Smooth muscle cell (in vitro differentiated cells): ENCODE measurements around the gene GTPBP1. TPM values are rescaled to one million over a fixed set of nuclear protein-coding genes. Genes with fewer than 3 reads are reported as not detected.

Experiments
- DNase-seq: peaks from one replicate; lab custom pipeline; 2025; ENCODE audit not compliant: unreplicated experiment; lab: John Stamatoyannopoulos, UW
- H2AFZ ChIP-seq: fragments of 200-600 bp; sonication (generic); 2 replicates; pipeline ENCODE4 v1.6.0; 2016; ENCODE audit warnings: antibody characterized with exemption, low read depth, mild to moderate bottlenecking
- H3F3A ChIP-seq: fragments of 200-600 bp; sonication (generic); 2 replicates; pipeline ENCODE4 v1.6.0; 2017; ENCODE audit warnings: antibody characterized with exemption, low read depth
- H3K27ac ChIP-seq: fragments of 200-600 bp; sonication (generic); 2 replicates; pipeline ENCODE4 v1.5.1; 2016; ENCODE audit warnings: low read depth, mild to moderate bottlenecking
- H3K27me3 ChIP-seq: fragments of 200-600 bp; sonication (generic); 2 replicates; pipeline ENCODE4 v1.6.1; 2016; ENCODE audit warnings: low read depth, mild to moderate bottlenecking
- H3K36me3 ChIP-seq: fragments of 200-600 bp; sonication (generic); 2 replicates; pipeline ENCODE4 v1.5.1; 2016; ENCODE audit warnings: low read depth
- H3K4me1 ChIP-seq: fragments of 200-600 bp; sonication (generic); 2 replicates; pipeline ENCODE4 v1.5.1; 2016; ENCODE audit warnings: low read depth
- H3K4me2 ChIP-seq: fragments of 200-600 bp; sonication (generic); 2 replicates; pipeline ENCODE4 v1.6.0; 2016; ENCODE audit warnings: mild to moderate bottlenecking
- H3K4me3 ChIP-seq: fragments of 200-600 bp; sonication (generic); 2 replicates; pipeline ENCODE4 v1.5.1; 2016; ENCODE audit warnings: mild to moderate bottlenecking
- H3K79me2 ChIP-seq: fragments of 200-600 bp; sonication (generic); 2 replicates; pipeline ENCODE4 v1.6.0; 2016; ENCODE audit warnings: low read depth, mild to moderate bottlenecking
- H3K9ac ChIP-seq: fragments of 200-600 bp; sonication (generic); 2 replicates; pipeline ENCODE4 v1.6.0; 2016; ENCODE audit warnings: low read depth
- H3K9me3 ChIP-seq: fragments of 200-600 bp; sonication (generic); replicated peaks from 2 replicates; pipeline ENCODE4 v1.5.1; 2016; ENCODE audit warnings: low read depth
- H4K20me1 ChIP-seq: fragments of 200-600 bp; sonication (generic); 2 replicates; pipeline ENCODE4 v1.6.0; 2016; ENCODE audit warnings: low read depth
- WGBS: methylation state at CpG from one replicate; pipeline ENCODE4 v1.1.7; 2016; ENCODE audit warnings: low lambda C conversion rate; 5-methylcytosine and 5-hydroxymethylcytosine counted together
- polyA plus RNA-seq: library from polyadenylated mRNA; unstranded; fragments of >200 nt; fragmentation: Nextera tagmentation; extraction: Ambion mirVana; gene quantifications from 2 replicates; pipeline ENCODE4 v1.2.1, GENCODE V29; 2016
- total RNA-seq: library from RNA; depleted of rRNA; stranded (reverse); fragments of >200 nt; gene quantifications from 2 replicates; pipeline ENCODE4 v1.2.3, GENCODE V29; 2014
- TF ChIP-seq, protein P1 (sequence below): fragments of 200-600 bp; sonication (generic); IDR thresholded peaks from 2 replicates; pipeline ENCODE4 v1.5.1; 2017; ENCODE audit warnings: borderline replicate concordance, mild to moderate bottlenecking, antibody characterized with exemption; ENCODE audit not compliant: insufficient read depth, poor library complexity, severe bottlenecking

GTPBP1 gene
- total and polyA plus RNA-seq, 2 experiments from 2014 or later = 23.7 to 25.3 TPM

DNA sequence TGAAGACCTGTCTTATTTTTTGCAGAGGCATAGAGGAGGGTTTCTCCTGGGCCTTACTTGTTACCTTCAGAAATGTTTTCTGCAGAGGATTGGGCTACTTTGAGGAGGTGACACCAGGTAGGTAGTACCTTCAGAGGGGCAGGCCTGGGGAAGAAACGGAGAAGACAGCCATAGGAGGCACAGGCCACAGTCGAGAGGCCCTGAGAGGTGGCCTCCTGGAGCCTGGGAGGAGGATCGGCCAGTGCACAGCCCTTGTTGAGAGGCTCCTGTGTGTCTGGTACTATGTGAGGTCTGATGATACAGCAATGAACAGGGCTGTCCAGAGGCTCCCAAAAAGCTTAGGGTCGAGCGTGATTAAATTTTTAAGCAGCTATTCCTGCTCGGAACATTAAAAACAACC lies 11.5 kb downstream of the GTPBP1 start:
- Histone ChIP-seq H3K4me1 (peaks cover 8% of the 10 kb centered on the region), H3K79me2 (peaks cover 26% of the 10 kb centered on the region), H4K20me1 (peaks cover 81% of the 10 kb centered on the region), H3K4me3 (no peak overlapping the region), H3K27me3 (no peaks in the 10 kb centered on the region), H3K36me3 (no peaks in the 10 kb centered on the region), H3K9ac (no peak overlapping the region), H3K9me3 (no peaks in the 10 kb centered on the region), H3F3A (peaks cover 15% of the 10 kb centered on the region), H3K4me2 (no peak overlapping the region), H3K27ac (peak overlapping the region; percentile 90), H2AFZ (no peak overlapping the region)
- no peak for DNase-seq
- TF ChIP-seq, protein P1, sequence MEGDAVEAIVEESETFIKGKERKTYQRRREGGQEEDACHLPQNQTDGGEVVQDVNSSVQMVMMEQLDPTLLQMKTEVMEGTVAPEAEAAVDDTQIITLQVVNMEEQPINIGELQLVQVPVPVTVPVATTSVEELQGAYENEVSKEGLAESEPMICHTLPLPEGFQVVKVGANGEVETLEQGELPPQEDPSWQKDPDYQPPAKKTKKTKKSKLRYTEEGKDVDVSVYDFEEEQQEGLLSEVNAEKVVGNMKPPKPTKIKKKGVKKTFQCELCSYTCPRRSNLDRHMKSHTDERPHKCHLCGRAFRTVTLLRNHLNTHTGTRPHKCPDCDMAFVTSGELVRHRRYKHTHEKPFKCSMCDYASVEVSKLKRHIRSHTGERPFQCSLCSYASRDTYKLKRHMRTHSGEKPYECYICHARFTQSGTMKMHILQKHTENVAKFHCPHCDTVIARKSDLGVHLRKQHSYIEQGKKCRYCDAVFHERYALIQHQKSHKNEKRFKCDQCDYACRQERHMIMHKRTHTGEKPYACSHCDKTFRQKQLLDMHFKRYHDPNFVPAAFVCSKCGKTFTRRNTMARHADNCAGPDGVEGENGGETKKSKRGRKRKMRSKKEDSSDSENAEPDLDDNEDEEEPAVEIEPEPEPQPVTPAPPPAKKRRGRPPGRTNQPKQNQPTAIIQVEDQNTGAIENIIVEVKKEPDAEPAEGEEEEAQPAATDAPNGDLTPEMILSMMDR = no peak
- WGBS = 97% methylated on average over 6 of the region's 6 CpGs

DNA sequence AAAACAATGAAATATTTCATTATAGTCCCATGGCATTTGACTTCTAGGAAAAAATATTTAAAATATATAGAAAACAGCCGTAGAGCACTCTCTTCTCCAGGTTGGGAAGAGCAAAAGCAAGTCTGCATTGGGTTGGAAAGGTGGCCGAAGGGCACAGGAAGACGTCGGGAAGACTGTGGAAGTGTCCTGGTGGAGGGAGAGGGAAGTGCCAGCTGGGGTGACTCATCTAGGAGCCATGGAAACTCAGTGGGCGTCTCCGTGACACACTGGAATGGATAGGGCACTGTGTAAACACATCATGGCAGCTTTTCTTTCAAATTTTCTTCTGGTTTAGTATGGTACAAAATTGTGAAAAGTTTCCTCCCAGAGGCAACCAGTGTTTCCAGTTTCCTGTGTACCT lies 12.7 kb downstream of the GTPBP1 start:
- no peaks in the 10 kb centered on the region for H3K27me3 ChIP-seq
- H2AFZ ChIP-seq = no peak overlapping the region
- WGBS = 26% methylated on average over 6 of the region's 6 CpGs
- peaks cover 14% of the 10 kb centered on the region for H3K79me2 ChIP-seq
- H3K4me1 ChIP-seq = no peaks in the 10 kb centered on the region
- no peak overlapping the region for H3K4me3 ChIP-seq
- peak overlapping the region; percentile 90 for H3K27ac ChIP-seq
- peak overlapping the region; percentile 70 for H3K4me2 ChIP-seq
- H4K20me1 ChIP-seq = peaks cover 69% of the 10 kb centered on the region
- no peaks in the 10 kb centered on the region for H3K36me3 ChIP-seq
- peaks cover 15% of the 10 kb centered on the region for H3F3A ChIP-seq
- no peaks in the 10 kb centered on the region for H3K9me3 ChIP-seq
- peak overlapping the region; percentile 67 for H3K9ac ChIP-seq
- DNase-seq = peak; percentile 19
- TF ChIP-seq, protein P1 = peak; percentile 54

DNA sequence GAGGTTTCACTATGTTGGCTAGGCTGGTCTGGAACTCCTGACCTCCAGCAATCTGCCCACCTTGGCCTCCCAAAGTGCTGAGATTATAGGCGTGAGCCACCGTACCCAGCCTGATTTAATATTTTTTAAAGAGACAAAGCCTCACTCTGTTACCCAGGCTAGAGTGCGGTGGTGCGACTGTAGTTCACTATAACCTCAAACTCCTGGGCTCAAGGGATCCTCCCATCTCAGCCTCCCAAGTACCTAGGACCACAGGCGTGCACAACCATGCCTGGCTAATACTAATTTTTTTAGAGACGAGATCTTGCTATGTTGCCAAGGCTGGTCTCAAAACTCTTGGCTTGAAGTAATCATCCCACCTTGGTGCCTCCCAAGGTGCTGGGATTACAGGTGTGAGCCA lies 13.5 kb downstream of the GTPBP1 start:
- WGBS = 97% methylated on average over 6 of the region's 6 CpGs
- TF ChIP-seq, protein P1 = no peak
- Histone ChIP-seq H3K4me2 (peak overlapping the region; percentile 70), H3K4me3 (no peak overlapping the region), H3K9me3 (no peaks in the 10 kb centered on the region), H2AFZ (no peak overlapping the region), H3K27me3 (no peaks in the 10 kb centered on the region), H3K79me2 (peaks cover 6% of the 10 kb centered on the region), H3K27ac (peak overlapping the region; percentile 90), H3F3A (peaks cover 15% of the 10 kb centered on the region), H4K20me1 (peaks cover 61% of the 10 kb centered on the region), H3K9ac (peak overlapping the region; percentile 67), H3K36me3 (no peaks in the 10 kb centered on the region), H3K4me1 (no peaks in the 10 kb centered on the region)
- DNase-seq = no peak

DNA sequence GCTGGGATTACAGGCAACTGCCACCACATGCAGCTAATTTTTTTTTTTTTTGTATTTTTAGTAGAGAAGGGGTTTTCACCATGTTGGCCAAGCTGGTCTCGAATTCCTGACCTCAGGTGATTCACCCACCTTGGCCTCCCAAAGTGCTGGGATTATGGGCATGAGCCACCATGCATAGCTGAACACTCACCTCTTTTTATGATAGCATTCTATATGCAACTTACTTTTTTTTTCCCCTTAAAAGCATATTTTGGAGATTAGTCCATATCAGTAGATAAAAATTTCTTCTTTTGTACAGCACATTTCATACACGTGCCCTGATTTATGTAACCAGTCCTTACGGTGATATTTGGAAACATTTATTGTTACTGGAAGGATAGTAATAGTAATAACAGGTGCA lies 14.6 kb downstream of the GTPBP1 start:
- Histone ChIP-seq H3K4me2 (no peak overlapping the region), H3K36me3 (no peaks in the 10 kb centered on the region), H3K79me2 (no peaks in the 10 kb centered on the region), H2AFZ (no peak overlapping the region), H3K4me1 (no peaks in the 10 kb centered on the region), H4K20me1 (peaks cover 49% of the 10 kb centered on the region), H3K4me3 (no peak overlapping the region), H3K27ac (no peak overlapping the region), H3K9ac (no peak overlapping the region), H3K9me3 (no peaks in the 10 kb centered on the region), H3F3A (peaks cover 15% of the 10 kb centered on the region), H3K27me3 (no peaks in the 10 kb centered on the region)
- no peak for DNase-seq
- 96% methylated on average over 3 of the region's 3 CpGs for WGBS
- TF ChIP-seq, protein P1 = no peak
